NB4 (cell line): ENCODE data around the gene RAB40C.

Source experiments
- POLR2A ChIP-seq: IDR thresholded peaks from 2 replicates; pipeline ENCODE4 v1.6.1; 2011; ENCODE audit warnings: mild to moderate bottlenecking; ENCODE audit not compliant: insufficient read length; ENCODE audit errors: extremely low read depth
- TF ChIP-seq, protein P1 (sequence below): IDR thresholded peaks from one replicate; pipeline ENCODE4 v1.5.1; 2012; ENCODE audit warnings: low read depth, low read length
- TF ChIP-seq, protein P2 (sequence below): IDR thresholded peaks from 2 replicates; pipeline ENCODE4 v1.6.1; 2011; ENCODE audit warnings: low read depth, low read length

GRCh38 chr16:634996-635395, 45.1 kb downstream of the RAB40C start:
- TF ChIP-seq, protein P1, sequence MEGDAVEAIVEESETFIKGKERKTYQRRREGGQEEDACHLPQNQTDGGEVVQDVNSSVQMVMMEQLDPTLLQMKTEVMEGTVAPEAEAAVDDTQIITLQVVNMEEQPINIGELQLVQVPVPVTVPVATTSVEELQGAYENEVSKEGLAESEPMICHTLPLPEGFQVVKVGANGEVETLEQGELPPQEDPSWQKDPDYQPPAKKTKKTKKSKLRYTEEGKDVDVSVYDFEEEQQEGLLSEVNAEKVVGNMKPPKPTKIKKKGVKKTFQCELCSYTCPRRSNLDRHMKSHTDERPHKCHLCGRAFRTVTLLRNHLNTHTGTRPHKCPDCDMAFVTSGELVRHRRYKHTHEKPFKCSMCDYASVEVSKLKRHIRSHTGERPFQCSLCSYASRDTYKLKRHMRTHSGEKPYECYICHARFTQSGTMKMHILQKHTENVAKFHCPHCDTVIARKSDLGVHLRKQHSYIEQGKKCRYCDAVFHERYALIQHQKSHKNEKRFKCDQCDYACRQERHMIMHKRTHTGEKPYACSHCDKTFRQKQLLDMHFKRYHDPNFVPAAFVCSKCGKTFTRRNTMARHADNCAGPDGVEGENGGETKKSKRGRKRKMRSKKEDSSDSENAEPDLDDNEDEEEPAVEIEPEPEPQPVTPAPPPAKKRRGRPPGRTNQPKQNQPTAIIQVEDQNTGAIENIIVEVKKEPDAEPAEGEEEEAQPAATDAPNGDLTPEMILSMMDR, result no peak
- no peak for TF ChIP-seq POLR2A
- TF ChIP-seq, protein P2, sequence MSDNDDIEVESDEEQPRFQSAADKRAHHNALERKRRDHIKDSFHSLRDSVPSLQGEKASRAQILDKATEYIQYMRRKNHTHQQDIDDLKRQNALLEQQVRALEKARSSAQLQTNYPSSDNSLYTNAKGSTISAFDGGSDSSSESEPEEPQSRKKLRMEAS, result no peak
